ENCODE results near the gene SESTD1. TPM values are rescaled to one million over a fixed set of nuclear protein-coding genes. Genes with fewer than 3 reads are reported as not detected.

SESTD1 gene
- total and polyA plus RNA-seq, 2 of the 13 experiments (the other 11 are each of a cell fraction or from before 2014, with no cell fraction given): 74.4 to 101 TPM

DNA sequence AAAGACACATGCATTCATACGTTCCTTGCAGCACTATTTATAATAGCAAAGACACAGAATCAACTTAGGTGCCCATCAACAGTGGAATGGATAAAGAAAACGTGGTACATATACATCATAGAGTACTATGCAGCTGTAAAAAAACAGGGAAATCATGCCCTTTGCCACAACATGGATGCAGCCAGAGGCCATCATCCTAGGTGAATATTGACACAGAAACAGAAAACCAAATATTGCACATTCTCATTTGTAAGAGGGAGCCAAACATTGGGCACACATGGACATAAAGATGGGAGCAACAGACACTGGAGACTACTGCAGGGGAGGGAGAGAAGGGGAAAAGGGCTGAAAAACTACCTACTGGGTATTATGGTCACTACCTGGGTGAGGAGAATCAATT is 73.5 kb downstream of the SESTD1 start (continued):
- no peak for TF ChIP-seq ZNF777 (CRISPR knock-in tag; IDR thresholded peaks at IDR 0.05)
- TF ChIP-seq, protein P1, sequence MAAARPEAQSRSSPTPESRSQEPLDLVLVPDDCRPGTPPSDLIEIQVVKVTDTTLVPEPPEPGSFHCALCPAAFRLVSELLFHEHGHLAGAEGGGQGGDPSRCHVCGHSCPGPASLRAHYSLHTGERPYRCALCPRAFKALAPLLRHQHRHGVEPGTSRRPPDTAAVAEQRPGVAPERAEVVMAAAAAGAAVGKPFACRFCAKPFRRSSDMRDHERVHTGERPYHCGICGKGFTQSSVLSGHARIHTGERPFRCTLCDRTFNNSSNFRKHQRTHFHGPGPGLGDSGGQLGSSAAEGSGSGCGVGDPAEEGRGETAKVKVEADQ (CRISPR knock-in tag; IDR thresholded peaks at IDR 0.05; ENCODE audit: borderline replicate concordance): no peak
- TF ChIP-seq, protein P2, sequence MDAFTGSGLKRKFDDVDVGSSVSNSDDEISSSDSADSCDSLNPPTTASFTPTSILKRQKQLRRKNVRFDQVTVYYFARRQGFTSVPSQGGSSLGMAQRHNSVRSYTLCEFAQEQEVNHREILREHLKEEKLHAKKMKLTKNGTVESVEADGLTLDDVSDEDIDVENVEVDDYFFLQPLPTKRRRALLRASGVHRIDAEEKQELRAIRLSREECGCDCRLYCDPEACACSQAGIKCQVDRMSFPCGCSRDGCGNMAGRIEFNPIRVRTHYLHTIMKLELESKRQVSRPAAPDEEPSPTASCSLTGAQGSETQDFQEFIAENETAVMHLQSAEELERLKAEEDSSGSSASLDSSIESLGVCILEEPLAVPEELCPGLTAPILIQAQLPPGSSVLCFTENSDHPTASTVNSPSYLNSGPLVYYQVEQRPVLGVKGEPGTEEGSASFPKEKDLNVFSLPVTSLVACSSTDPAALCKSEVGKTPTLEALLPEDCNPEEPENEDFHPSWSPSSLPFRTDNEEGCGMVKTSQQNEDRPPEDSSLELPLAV (CRISPR knock-in tag; conservative IDR thresholded peaks at IDR 0.05; ENCODE audit: low read depth): no peak
- TF ChIP-seq ZNF781 (CRISPR knock-in tag; IDR thresholded peaks at IDR 0.05; ENCODE audit: borderline replicate concordance, not compliant biosample characterization): no peak
- no peak for TF ChIP-seq NFYB (CRISPR knock-in tag; IDR thresholded peaks at IDR 0.05)
- TF ChIP-seq, protein P3, sequence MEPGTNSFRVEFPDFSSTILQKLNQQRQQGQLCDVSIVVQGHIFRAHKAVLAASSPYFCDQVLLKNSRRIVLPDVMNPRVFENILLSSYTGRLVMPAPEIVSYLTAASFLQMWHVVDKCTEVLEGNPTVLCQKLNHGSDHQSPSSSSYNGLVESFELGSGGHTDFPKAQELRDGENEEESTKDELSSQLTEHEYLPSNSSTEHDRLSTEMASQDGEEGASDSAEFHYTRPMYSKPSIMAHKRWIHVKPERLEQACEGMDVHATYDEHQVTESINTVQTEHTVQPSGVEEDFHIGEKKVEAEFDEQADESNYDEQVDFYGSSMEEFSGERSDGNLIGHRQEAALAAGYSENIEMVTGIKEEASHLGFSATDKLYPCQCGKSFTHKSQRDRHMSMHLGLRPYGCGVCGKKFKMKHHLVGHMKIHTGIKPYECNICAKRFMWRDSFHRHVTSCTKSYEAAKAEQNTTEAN (CRISPR knock-in tag; conservative IDR thresholded peaks at IDR 0.05): no peak
- TF ChIP-seq, protein P4, sequence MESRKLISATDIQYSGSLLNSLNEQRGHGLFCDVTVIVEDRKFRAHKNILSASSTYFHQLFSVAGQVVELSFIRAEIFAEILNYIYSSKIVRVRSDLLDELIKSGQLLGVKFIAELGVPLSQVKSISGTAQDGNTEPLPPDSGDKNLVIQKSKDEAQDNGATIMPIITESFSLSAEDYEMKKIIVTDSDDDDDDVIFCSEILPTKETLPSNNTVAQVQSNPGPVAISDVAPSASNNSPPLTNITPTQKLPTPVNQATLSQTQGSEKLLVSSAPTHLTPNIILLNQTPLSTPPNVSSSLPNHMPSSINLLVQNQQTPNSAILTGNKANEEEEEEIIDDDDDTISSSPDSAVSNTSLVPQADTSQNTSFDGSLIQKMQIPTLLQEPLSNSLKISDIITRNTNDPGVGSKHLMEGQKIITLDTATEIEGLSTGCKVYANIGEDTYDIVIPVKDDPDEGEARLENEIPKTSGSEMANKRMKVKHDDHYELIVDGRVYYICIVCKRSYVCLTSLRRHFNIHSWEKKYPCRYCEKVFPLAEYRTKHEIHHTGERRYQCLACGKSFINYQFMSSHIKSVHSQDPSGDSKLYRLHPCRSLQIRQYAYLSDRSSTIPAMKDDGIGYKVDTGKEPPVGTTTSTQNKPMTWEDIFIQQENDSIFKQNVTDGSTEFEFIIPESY (CRISPR knock-in tag; IDR thresholded peaks at IDR 0.05): no peak
- TF ChIP-seq PTBP1 (IDR thresholded peaks at IDR 0.05; ENCODE audit: low read depth, low read length, poor library complexity, severe bottlenecking): no peak
- TF ChIP-seq, protein P5, sequence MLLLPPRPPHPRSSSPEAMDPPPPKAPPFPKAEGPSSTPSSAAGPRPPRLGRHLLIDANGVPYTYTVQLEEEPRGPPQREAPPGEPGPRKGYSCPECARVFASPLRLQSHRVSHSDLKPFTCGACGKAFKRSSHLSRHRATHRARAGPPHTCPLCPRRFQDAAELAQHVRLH (CRISPR knock-in tag; IDR thresholded peaks at IDR 0.05; ENCODE audit: borderline replicate concordance, low read depth): no peak
- TF ChIP-seq HNF4A (CRISPR knock-in tag; IDR thresholded peaks at IDR 0.05): peak; percentile 33; the same call in 1 of the 2 replicates
- TF ChIP-seq, protein P6, sequence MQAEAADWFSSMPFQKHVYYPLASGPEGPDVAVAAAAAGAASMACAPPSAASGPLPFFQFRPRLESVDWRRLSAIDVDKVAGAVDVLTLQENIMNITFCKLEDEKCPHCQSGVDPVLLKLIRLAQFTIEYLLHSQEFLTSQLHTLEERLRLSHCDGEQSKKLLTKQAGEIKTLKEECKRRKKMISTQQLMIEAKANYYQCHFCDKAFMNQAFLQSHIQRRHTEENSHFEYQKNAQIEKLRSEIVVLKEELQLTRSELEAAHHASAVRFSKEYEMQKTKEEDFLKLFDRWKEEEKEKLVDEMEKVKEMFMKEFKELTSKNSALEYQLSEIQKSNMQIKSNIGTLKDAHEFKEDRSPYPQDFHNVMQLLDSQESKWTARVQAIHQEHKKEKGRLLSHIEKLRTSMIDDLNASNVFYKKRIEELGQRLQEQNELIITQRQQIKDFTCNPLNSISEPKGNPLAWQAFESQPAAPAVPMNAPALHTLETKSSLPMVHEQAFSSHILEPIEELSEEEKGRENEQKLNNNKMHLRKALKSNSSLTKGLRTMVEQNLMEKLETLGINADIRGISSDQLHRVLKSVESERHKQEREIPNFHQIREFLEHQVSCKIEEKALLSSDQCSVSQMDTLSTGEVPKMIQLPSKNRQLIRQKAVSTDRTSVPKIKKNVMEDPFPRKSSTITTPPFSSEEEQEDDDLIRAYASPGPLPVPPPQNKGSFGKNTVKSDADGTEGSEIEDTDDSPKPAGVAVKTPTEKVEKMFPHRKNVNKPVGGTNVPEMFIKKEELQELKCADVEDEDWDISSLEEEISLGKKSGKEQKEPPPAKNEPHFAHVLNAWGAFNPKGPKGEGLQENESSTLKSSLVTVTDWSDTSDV (CRISPR knock-in tag; IDR thresholded peaks at IDR 0.05): no peak
- no peak for TF ChIP-seq KDM2A (CRISPR knock-in tag; IDR thresholded peaks at IDR 0.05; ENCODE audit: borderline replicate concordance, low read depth)
- TF ChIP-seq ZNF547 (CRISPR knock-in tag; IDR thresholded peaks at IDR 0.05): no peak
- TF ChIP-seq NCOA2 (CRISPR knock-in tag; IDR thresholded peaks at IDR 0.05): peak; percentile 39; the same call in 1 of the 2 replicates
- TF ChIP-seq NCOA5 (CRISPR knock-in tag; IDR thresholded peaks at IDR 0.05): no peak
- TF ChIP-seq SOX13 (IDR thresholded peaks at IDR 0.05): no peak
- TF ChIP-seq SOX13 (CRISPR knock-in tag; conservative IDR thresholded peaks at IDR 0.05 in 1 of 2, IDR thresholded peaks at IDR 0.05 in 1 of 2): peak in 1 of 2 experiments; percentile 53; a peak in 1 of 4 replicates
- TF ChIP-seq BCL6 (CRISPR knock-in tag; IDR thresholded peaks at IDR 0.05): no peak
- TF ChIP-seq MED8 (CRISPR knock-in tag; IDR thresholded peaks at IDR 0.05; ENCODE audit: insufficient replicate concordance): no peak

All from HepG2 (cell line).